Central memory CD4-positive, alpha-beta T cell (primary cell): Measurements from ENCODE around the gene SFMBT2.
"Not testable (repeated sequence)": the region's sequence is repeated elsewhere in the genome, so short reads cannot be mapped to it uniquely, and the experiment has no call there.

ENCODE experiments used
- DNase-seq: peaks from one replicate; pipeline ENCODE4 v3.0.0; 2022

Gene SFMBT2

DNA sequence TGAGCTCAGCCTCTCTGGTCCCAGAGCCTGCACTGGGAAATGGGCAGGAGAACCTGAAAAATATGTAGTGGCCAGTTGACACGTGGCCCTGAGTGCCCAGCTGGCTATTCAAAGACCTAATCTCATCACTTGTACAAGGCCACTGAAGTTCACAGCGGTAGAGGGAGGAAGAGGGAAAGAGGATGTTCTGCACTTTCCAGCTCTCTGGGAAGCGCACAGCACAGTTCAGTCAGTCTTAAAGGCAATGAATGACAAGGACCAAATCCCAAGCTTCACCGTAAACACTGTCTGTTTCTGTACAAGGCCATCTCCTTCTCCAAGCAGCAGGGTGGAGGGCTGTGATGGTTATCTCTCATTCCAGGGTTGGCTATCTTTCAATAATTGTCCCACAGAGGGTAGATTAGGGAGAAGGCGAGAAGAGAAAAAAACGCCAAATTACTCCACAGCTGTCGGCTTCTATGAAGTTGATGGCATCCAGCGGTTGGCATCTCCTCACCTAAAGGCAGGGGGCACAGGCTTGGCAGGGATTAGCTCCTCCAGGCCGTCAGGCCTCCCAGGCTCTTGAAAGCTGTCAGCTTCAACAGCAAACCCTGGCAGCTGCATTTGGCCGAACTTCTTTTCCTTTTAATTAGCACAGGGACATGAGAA lies 10.6 kb downstream of the SFMBT2 start:
- no peak for DNase-seq

DNA sequence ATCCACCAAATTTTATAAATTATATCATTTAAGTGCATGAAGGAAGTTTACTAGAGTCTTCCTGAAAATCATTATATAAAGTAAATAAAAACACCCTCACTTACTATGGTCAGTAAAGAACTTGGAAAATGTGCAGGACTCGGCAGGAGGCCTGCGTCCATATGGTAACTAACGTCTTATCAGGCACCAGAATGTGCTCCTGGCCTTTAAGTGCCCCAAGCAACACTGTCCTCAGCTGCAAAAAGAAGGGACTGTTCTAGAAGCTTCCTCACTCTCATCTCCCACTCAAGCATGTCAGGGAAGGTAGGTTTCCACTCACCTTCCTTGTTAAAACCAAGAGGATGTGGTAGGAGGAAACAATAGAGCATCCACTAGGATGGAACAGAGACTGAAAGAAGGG lies 11.3 kb downstream of the SFMBT2 start:
- no peak for DNase-seq

GRCh38 chr10:7397049-7398035 lies 13.5 kb downstream of the SFMBT2 start:
- DNase-seq, result no peak

- DNase-seq, result not testable (repeated sequence)
These were observed 18.5 kb downstream of the SFMBT2 start for GRCh38 chr10:7392301-7392700.

DNA sequence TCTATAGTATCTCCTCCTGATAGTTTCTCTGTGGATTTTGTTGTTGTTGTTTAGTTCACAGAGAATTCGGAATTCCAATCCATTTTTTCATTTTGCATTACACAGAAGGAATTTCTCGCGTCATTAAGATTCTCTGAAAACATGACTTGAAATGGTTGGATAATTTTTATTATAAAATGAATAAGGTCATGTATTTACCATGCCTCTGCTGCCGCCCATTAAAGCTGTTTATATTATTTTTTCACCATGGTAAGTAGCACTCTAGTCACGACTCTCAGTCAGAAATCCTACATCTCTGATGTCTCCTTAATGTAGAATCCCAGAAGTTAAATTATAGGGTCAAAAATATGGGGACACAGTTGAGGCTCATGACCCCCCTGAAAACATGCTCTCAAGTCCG lies 19.1 kb downstream of the SFMBT2 start:
- no peak for DNase-seq

DNA sequence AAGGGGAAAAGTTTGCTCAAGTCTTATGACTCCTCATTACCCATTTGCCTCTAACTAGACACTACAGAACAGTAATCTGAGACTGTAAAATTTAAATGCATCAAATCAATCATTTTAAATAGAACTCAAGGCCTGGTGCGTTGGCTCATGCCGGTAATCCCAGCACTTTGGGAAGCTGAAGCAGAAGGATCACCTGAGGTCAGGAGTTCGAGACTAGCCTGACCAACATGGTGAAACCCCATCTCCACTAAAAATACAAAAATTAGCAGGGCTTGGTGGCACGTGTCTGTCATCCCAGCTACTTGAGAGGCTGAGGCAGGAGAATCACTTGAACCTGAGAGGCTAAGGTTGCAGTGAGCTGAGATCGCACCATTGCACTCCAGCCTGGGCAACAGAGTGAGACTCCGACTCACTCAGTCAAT lies 20.1 kb downstream of the SFMBT2 start:
- not testable (repeated sequence) for DNase-seq

- DNase-seq, result no peak
These were observed 21.0 kb downstream of the SFMBT2 start for GRCh38 chr10:7389844-7390243.

- DNase-seq, result no peak
These were observed 21.5 kb downstream of the SFMBT2 start for GRCh38 chr10:7389346-7389745.

- peak; percentile 12 for DNase-seq
These were observed 22.2 kb downstream of the SFMBT2 start for GRCh38 chr10:7388602-7389001.

GRCh38 chr10:7388149-7388548 lies 22.7 kb downstream of the SFMBT2 start:
- DNase-seq, result not testable (repeated sequence)

DNA sequence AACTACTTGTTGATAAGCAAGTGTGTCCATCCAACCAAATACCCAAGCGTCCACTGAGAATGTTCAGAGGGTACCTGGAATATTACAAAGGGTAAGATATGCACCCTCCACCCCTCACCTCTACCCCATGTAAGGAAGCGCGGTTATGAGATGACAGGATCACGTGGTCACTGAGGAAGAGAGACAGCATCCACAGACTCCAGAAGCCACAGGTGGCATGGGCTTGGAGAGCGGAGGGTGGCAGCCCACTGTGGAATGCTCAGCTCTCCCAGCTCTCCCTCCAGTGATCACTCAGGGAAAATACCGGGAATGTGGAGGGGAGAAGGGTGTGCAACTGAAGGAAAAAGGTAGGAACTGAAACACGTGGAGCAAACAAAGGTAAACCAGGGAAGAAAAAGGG lies 25.7 kb downstream of the SFMBT2 start:
- DNase-seq, result no peak

- DNase-seq, result no peak
These were observed 27.4 kb downstream of the SFMBT2 start for GRCh38 chr10:7383442-7383841.

GRCh38 chr10:7380704-7381241 lies 30.1 kb downstream of the SFMBT2 start:
- no peak for DNase-seq

GRCh38 chr10:7378602-7379403 lies 32.0 kb downstream of the SFMBT2 start:
- DNase-seq, result no peak

GRCh38 chr10:7377614-7378248 lies 33.1 kb downstream of the SFMBT2 start:
- DNase-seq, result no peak

DNA sequence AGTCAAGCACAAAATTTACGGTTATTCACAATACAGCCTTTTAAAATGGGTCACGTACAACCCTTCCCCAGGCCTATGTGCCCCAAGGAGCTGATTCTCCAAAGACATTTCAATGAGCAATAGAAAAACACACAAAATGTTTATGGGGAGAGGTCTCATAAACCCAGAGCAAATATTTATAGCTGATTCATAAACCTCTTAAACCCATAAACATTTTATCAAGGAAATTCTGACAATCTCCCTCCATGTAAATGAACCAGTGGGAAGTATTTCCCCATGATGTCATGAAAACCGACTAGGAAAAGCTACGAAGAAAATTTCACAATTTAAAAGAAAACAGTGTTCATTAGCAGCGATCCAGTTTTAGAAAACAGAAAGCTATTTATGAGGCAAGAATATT lies 36.0 kb downstream of the SFMBT2 start:
- DNase-seq, result no peak

GRCh38 chr10:7373039-7373438 lies 37.8 kb downstream of the SFMBT2 start:
- no peak for DNase-seq

DNA sequence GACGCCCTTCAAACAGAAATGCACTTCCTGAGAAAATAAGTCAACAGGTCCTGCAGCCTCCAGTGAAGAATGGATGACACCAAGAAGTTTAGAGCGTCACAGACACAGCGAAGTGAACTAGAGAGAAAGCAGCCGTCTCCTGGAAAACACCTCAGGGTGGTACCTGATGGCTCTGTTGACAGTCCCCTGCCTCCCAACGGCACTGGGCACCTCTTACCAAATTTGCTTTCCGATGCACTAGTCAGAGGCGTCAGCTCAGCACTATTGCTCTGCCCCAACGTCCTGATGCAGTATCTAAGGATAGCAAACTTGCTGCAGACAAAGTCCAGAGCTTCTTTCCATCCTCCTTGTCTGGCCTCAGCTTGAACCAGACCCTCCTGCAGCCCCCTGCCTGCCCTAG lies 38.3 kb downstream of the SFMBT2 start:
- DNase-seq, result no peak

DNA sequence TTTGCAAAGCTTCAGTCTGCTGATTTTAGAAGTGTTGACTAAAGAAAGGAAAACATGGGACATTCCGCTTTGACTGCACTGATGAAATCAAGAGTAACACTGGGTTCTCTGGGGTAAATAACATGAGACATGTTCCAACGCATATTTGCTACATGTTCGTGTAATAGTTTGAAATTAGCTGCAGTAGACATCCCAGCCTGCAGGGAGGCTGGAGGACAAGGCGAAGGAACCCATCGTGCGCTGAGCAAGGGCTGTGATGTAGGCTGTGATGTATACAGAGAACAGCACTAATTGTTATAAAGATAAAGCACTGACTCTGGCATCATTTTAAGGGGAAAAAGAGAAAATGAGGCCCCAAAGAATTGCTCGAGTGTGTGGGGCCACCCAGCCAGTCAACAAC lies 40.3 kb downstream of the SFMBT2 start:
- no peak for DNase-seq

- DNase-seq, result no peak
These were observed 45.6 kb downstream of the SFMBT2 start for GRCh38 chr10:7365027-7365745.

DNA sequence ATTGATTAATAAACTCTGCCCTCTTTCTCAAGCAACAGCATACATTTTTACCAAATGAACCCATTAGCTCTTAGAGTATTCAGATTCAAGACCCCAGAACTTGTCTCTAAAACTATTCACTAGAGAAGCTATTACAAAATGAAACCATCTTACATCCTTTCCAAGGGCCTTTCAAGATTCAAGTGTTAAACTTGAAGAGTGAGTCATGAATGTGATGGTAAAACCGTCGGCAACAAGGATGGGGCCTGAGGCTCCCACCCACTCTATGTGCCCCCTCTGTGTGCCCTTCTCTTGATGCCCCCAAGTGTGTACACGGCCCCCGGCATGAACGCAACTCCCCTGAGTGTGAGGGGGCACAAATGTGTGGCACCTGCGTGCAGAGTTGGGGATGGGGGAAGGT lies 46.4 kb downstream of the SFMBT2 start:
- no peak for DNase-seq

GRCh38 chr10:7363700-7364099 lies 47.1 kb downstream of the SFMBT2 start:
- DNase-seq, result no peak
